ENCODE data around the gene KLHL26.

Gene KLHL26

GRCh38 chr19:18613589-18614234, 23.1 kb upstream of the KLHL26 start:
- no peak for FAIRE-seq

GRCh38 chr19:18616023-18616422, 20.8 kb upstream of the KLHL26 start:
- no peak for FAIRE-seq

- no peak for FAIRE-seq
Measured at GRCh38 chr19:18617562-18617961, 19.3 kb upstream of the KLHL26 start.

GRCh38 chr19:18618236-18618635, 18.6 kb upstream of the KLHL26 start:
- FAIRE-seq = no peak

GRCh38 chr19:18620311-18620710, 16.5 kb upstream of the KLHL26 start:
- FAIRE-seq = no peak

GRCh38 chr19:18620902-18621301, 15.9 kb upstream of the KLHL26 start:
- no peak for FAIRE-seq

GRCh38 chr19:18626906-18627305, 9.9 kb upstream of the KLHL26 start:
- no peak for FAIRE-seq

- FAIRE-seq = no peak
Measured at GRCh38 chr19:18629166-18630088, 7.4 kb upstream of the KLHL26 start.

- FAIRE-seq = no peak
Measured at GRCh38 chr19:18633321-18633720, 3.5 kb upstream of the KLHL26 start.

- no peak for FAIRE-seq
Measured at GRCh38 chr19:18634612-18635297, 2.1 kb upstream of the KLHL26 start.

GRCh38 chr19:18635831-18636182, 1.0 kb upstream of the KLHL26 start:
- FAIRE-seq = no peak

GRCh38 chr19:18636183-18636968, 452 bp upstream of the KLHL26 start:
- no peak for FAIRE-seq

GRCh38 chr19:18637673-18638630, 1.1 kb downstream of the KLHL26 start:
- no peak for FAIRE-seq

- no peak for FAIRE-seq
Measured at GRCh38 chr19:18639706-18640243, 2.9 kb downstream of the KLHL26 start.

- FAIRE-seq = no peak
Measured at GRCh38 chr19:18644196-18645034, 7.6 kb downstream of the KLHL26 start.

- no peak for FAIRE-seq
Measured at GRCh38 chr19:18645035-18645511, 8.2 kb downstream of the KLHL26 start.

GRCh38 chr19:18646535-18647370, 9.9 kb downstream of the KLHL26 start:
- FAIRE-seq = no peak

GRCh38 chr19:18647371-18647767, 10.5 kb downstream of the KLHL26 start:
- FAIRE-seq = no peak

GRCh38 chr19:18647807-18648206, 11.0 kb downstream of the KLHL26 start:
- FAIRE-seq = no peak

Measured in islet of Langerhans (tissue), 1 donor.